Measurements from ENCODE around the gene NR3C2. TPM values are rescaled to one million over a fixed set of nuclear protein-coding genes. Genes with fewer than 3 reads are reported as not detected.

The NR3C2 gene
- total RNA-seq, 2 experiments from 2014 or later, result 4.8 to 6.2 TPM

DNA sequence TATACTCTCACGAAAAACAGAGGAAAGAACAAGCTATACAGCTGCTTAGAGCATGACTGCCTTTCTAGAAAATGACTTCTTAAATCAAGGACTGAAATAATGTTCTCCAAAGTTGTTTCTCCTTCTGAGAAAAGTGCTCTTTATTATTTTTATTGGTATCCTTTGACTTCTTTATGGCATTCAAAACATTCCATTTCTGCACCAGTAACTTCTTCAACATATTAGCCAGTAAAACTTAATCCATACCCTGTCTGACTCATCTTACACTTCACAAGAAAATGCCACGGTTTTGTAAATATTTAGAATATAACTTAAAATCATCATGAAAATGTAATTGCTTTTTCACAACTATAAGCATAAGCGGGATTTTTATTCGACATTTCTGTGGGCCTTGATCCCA, 180.4 kb downstream of the NR3C2 start:
- Mint-ChIP-seq H3K27me3 (no peaks in the 10 kb centered on the region), H3K36me3 (peaks cover 13% of the 10 kb centered on the region), H3K9me3 (no peaks in the 10 kb centered on the region), H3K4me3 (no peak overlapping the region), H3K4me1 (peaks cover 13% of the 10 kb centered on the region), H3K27ac (no peak overlapping the region)
- no peak for DNase-seq

DNA sequence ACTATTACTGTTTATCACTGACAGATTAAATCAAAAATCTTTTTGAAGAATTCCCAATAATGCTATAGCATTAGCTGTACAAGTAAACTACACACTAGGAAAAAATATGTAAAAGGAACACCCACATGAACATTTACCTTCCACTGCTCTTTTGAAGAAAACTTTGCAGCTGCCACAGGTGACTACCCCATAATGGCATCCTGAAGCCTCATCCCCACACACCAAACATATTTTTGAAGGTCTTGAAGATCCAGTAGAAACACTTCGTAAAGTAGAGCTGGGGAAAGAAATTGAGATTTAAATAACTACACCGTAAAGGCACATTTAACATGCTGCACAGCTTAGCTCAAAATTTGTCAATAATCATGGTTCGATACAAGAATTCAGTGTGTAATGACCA, 182.4 kb downstream of the NR3C2 start:
- no peak for DNase-seq
- H3K4me1 Mint-ChIP-seq, result peaks cover 19% of the 10 kb centered on the region

DNA sequence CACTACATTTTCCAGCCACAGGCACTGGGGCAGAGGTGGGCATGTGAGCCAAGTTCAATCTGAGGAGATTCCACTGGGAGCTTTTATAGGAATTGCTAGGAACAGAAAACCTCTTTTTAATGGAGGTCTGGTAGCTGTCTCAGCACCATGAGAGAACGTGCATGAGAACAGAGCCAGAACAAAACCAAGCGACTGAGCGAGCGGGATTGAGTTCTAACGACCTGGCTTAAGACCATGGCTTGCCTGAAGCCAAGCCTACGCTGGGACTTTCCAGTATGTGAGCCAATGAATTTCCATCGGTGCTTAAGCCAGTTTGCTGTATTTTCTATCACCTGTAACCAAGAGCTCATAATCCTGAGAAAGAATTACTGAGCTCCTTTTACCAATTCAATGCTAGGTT, 183.7 kb downstream of the NR3C2 start:
- Mint-ChIP-seq H3K27me3 (no peaks in the 10 kb centered on the region), H3K36me3 (peaks cover 12% of the 10 kb centered on the region), H3K4me1 (peaks cover 23% of the 10 kb centered on the region), H3K27ac (no peak overlapping the region), H3K4me3 (no peak overlapping the region), H3K9me3 (no peaks in the 10 kb centered on the region)
- DNase-seq, result no peak

More for the DNA sequence above, 182.4 kb downstream of the NR3C2 start:
- Mint-ChIP-seq H3K9me3 (no peaks in the 10 kb centered on the region), H3K4me3 (no peak overlapping the region), H3K27me3 (no peaks in the 10 kb centered on the region), H3K36me3 (peaks cover 8% of the 10 kb centered on the region), H3K27ac (no peak overlapping the region)

DNA sequence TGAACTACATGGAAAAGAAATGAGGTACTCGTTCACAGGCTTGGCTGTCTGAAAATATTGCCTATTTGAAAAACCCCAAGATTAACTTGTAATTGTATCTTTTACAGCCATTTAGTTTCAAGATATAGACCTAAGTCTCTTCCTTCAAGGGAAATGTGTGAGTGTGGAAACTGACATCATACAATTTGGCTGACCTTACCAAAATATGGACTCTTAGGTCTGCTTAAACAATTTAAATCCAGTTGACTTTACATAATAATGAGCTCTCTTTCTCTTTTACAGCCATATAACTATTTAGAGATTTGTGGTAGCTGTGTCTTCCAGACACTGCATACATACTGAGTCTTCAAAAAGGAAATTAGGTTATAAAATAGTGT, 186.9 kb downstream of the NR3C2 start:
- Mint-ChIP-seq H3K4me1 (peaks cover 25% of the 10 kb centered on the region), H3K27me3 (no peaks in the 10 kb centered on the region), H3K4me3 (no peak overlapping the region), H3K9me3 (peaks cover 1% of the 10 kb centered on the region), H3K36me3 (peaks cover 14% of the 10 kb centered on the region), H3K27ac (no peak overlapping the region)
- DNase-seq, result no peak

DNA sequence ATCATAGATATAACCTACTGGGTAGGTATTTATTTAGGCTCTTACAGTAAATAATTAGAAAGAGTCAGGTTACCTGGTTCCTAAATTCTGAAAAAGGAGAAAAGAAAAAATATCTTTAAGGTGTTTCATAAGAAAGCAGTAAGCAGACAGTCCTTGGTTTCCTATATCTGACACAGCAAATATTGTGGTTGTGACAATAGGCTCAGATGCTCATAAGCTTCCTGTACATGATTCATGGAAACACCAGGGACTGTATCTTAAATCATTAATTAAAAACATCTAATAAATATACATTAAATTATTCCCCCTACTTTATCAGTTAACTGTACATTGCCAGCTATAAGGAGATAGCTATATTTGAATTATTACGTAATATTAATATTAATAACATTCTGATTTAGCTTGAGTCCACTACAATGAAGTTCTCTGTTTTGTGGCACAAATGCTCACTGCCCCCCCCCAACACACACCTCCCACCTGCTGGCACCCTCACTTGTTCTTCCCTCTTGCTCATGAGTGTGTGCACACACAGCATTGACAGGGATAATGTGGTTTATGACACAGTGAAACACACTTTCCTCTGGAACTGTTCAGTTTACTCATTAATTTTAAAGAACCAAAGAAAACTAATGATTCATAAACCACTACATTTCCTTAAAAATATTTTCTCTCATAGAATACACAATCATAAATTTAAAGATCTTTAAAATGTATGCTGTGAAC, 187.4 kb downstream of the NR3C2 start:
- peaks cover 1% of the 10 kb centered on the region for H3K9me3 Mint-ChIP-seq

DNA sequence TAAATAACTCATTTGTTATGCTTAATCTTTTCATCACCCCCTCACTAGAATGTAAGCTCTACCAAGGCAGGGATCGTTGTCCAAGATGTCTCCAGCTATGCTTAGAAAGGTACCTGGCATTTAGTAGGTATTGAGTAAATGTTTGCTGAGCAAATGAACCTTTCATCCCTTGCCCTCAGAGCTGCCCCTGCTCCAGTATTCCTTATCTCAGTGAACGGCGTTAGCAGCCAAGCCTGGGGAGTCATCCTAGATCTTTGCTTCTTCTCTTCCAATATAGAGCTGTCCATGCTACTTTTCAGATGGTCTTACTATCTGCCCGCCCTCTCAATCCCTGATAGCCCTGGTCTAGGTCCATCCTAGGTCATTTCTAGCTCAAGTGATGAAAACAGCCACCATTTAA, 188.4 kb downstream of the NR3C2 start:
- Mint-ChIP-seq H3K4me3 (no peak overlapping the region), H3K9me3 (peaks cover 1% of the 10 kb centered on the region), H3K4me1 (peaks cover 26% of the 10 kb centered on the region), H3K36me3 (peaks cover 17% of the 10 kb centered on the region), H3K27ac (no peak overlapping the region), H3K27me3 (no peaks in the 10 kb centered on the region)
- no peak for DNase-seq

More for the DNA sequence above, 187.4 kb downstream of the NR3C2 start:
- Mint-ChIP-seq H3K4me3 (no peak overlapping the region), H3K4me1 (peaks cover 24% of the 10 kb centered on the region), H3K27me3 (no peaks in the 10 kb centered on the region), H3K27ac (no peak overlapping the region), H3K36me3 (peaks cover 15% of the 10 kb centered on the region)
- DNase-seq, result no peak

DNA sequence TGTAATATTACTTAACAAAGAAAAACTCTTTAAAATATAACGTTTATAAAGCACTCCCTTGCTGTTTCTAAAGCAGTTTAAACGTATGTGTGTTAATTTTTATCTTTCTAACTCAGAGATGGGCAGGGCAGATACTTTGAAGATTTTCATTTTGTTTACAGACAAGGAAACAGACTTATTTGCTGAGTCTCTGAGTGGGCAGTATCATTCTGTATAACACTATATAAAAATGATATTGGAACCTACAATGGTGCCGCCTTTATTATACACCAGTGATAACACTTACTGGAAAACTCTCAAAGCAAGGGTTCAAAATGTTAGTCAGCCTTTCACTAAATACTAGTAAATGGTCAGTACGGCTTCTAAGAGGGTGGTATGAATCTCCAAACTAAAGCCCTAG, 193.4 kb downstream of the NR3C2 start:
- H3K27me3 Mint-ChIP-seq, result no peaks in the 10 kb centered on the region
- H3K4me3 Mint-ChIP-seq, result no peak overlapping the region
- peaks cover 15% of the 10 kb centered on the region for H3K4me1 Mint-ChIP-seq
- H3K27ac Mint-ChIP-seq, result no peak overlapping the region
- H3K9me3 Mint-ChIP-seq, result peaks cover 1% of the 10 kb centered on the region
- H3K36me3 Mint-ChIP-seq, result peaks cover 11% of the 10 kb centered on the region
- DNase-seq, result no peak

DNA sequence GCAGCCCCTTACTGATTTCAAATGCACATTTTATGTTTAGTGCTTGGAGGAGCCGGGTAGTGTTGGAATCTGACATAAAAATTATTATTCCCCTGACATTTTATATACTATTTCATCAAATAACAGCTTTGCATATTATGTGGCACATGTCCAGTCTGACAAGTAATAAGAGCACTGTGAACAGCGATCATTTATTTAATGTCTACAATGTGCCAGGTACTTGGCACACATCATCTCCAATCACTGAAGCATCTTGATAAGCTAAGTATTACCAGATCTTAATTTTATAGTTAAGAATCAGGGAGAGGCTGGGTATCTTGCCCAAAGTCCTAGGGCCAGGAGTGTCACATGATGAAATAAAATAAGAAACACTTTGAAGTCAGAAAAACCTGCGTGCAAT, 197.2 kb downstream of the NR3C2 start:
- H3K27ac Mint-ChIP-seq, result no peak overlapping the region
- no peaks in the 10 kb centered on the region for H3K9me3 Mint-ChIP-seq
- H3K4me1 Mint-ChIP-seq, result peaks cover 15% of the 10 kb centered on the region
- no peak for DNase-seq
- H3K4me3 Mint-ChIP-seq, result no peak overlapping the region
- H3K27me3 Mint-ChIP-seq, result no peaks in the 10 kb centered on the region
- H3K36me3 Mint-ChIP-seq, result peaks cover 5% of the 10 kb centered on the region

DNA sequence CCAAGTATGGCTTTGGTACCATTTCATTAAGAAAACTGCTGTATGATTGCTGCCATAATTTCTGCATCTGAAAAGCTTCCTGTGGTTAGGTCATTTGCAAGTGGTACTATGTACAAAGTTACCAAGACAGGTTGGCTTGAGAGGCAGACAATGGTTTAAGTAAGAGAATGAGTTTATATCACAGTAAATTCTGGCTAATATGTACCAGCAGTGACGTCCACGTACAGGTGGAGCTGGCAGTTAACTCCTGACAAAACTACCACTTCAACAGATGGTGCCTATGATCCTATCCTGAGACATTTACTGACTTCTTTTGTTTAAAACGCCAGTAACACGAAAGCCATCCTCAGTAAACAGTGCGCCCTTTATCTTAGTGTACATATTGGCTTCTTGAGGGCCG, 198.4 kb downstream of the NR3C2 start:
- no peak for DNase-seq
- H3K27ac Mint-ChIP-seq, result no peak overlapping the region
- H3K36me3 Mint-ChIP-seq, result peaks cover 7% of the 10 kb centered on the region
- no peaks in the 10 kb centered on the region for H3K27me3 Mint-ChIP-seq
- no peak overlapping the region for H3K4me3 Mint-ChIP-seq
- H3K9me3 Mint-ChIP-seq, result no peaks in the 10 kb centered on the region
- H3K4me1 Mint-ChIP-seq, result peaks cover 18% of the 10 kb centered on the region

DNA sequence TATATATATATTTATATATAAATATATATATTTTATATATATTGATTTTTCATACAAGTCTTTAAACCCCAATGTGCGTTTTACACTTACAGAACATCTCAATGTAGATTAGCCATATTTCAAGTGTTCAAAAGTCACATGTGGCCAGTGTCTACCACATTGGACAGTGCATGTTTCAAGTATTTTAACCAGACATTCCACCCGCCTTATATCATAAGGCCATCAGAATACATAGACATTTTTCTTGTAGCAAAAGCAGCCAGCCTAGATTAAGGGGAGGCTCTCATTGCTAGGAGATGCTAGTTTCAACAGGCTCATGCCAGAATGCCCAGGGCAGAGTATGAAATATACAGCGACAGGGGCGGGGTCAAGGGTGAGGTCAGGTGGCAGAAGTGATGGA, 202.0 kb downstream of the NR3C2 start:
- Mint-ChIP-seq H3K4me1 (peaks cover 18% of the 10 kb centered on the region), H3K27ac (no peak overlapping the region), H3K36me3 (peaks cover 9% of the 10 kb centered on the region), H3K9me3 (no peaks in the 10 kb centered on the region), H3K4me3 (no peak overlapping the region), H3K27me3 (no peaks in the 10 kb centered on the region)
- DNase-seq, result no peak

DNA sequence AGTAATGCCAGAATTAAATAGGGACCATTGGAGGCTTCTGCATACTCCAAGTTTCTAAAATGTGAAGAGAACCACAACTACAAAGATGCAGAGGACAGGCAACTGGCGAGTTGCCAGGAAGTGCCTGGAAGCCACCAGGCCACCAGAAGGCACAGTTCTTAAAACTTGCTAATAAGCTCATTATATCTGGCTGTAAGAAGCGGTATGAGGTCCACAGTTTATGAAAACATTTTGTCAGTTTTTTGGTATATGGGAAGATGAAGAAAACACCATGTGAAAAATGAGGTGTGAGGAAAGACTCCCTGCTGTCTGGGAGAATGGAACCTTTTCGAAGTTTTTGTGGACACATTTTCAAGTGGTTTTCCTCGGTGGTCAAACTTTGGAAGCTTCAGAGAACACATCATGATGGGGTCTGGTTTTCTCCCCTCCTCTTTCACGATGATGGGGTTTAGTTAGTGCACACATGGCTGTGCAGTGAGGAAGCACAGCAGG, 202.7 kb downstream of the NR3C2 start:
- no peaks in the 10 kb centered on the region for H3K9me3 Mint-ChIP-seq
- H3K27me3 Mint-ChIP-seq, result no peaks in the 10 kb centered on the region
- no peak overlapping the region for H3K4me3 Mint-ChIP-seq
- no peak overlapping the region for H3K27ac Mint-ChIP-seq
- H3K4me1 Mint-ChIP-seq, result peaks cover 17% of the 10 kb centered on the region
- no peak for DNase-seq
- H3K36me3 Mint-ChIP-seq, result peaks cover 9% of the 10 kb centered on the region

DNA sequence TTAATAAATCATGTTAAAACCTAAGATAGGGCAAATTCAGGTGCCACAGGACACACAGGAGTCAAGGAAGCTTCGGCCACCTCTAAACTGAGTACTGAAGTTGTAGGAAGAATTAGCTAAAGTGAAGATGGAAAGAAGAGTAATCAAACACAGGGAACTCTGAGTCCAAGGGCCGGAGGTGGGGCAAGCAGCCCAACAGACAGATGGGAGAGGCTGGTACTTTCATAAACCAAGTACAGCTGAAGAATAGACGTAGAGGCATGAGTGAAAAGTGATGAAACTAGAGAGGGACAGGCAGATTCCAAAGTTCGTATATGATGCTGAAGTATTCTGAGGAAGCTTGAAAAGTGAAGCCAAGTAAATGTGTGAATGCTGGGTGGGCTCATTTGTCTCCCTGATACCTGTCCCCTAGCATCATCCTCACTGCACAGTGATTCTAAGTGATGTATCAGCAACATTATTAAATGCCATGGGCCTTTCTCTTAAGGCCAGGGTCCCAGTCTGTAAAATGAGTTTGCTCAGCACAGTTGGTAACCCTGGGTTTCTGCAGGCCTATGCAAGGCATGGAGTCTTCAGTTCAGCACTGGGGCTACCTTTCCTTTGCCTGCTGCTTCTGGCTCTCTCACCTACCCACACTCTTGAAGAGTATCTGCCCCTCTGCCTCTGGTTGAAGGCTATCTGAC, 203.3 kb downstream of the NR3C2 start:
- no peaks in the 10 kb centered on the region for H3K9me3 Mint-ChIP-seq
- peaks cover 9% of the 10 kb centered on the region for H3K36me3 Mint-ChIP-seq
- peaks cover 15% of the 10 kb centered on the region for H3K4me1 Mint-ChIP-seq
- DNase-seq, result no peak
- no peaks in the 10 kb centered on the region for H3K27me3 Mint-ChIP-seq
- H3K27ac Mint-ChIP-seq, result no peak overlapping the region
- H3K4me3 Mint-ChIP-seq, result no peak overlapping the region

DNA sequence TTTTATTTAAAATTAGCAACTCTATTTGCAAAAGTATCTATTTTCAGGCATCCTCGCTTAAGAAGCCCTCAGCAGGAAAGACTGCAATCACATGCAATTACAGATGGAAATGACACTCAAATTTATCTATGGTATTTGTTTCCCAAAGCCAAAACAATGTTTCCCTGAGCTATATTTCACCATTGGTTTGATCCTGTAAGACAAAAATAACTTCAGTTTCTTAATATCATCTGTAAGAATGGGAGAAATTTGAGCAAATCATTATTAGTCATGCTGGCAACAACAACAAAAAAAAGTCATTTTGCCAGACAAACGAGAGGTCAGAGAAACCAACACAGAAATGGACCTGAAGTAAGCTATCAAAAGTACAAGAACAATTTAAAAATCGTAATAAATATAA, 204.1 kb downstream of the NR3C2 start:
- DNase-seq, result no peak
- H3K27ac Mint-ChIP-seq, result no peak overlapping the region
- no peaks in the 10 kb centered on the region for H3K9me3 Mint-ChIP-seq
- no peaks in the 10 kb centered on the region for H3K27me3 Mint-ChIP-seq
- H3K4me1 Mint-ChIP-seq, result peaks cover 15% of the 10 kb centered on the region
- peaks cover 13% of the 10 kb centered on the region for H3K36me3 Mint-ChIP-seq
- H3K4me3 Mint-ChIP-seq, result no peak overlapping the region

DNA sequence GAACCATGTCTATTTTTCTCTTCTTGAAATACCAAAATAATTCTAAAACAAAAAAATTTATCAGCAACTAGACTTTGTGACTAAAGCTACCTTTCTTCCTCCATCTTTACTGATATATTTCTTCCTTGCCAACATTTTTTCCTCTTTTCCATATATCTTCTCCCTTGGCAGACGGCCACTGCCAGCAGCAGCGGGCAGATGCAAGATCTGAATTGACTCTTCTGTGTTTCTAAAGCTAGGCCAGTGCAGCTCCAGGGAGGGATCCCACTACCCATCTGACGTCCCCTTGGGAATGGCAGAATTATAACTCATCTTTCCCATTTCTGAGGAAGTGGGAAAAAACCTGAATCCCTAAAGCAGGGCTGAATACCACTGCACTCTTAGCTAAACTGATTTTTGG, 206.4 kb downstream of the NR3C2 start:
- H3K27ac Mint-ChIP-seq, result no peak overlapping the region
- H3K9me3 Mint-ChIP-seq, result peaks cover 3% of the 10 kb centered on the region

DNA sequence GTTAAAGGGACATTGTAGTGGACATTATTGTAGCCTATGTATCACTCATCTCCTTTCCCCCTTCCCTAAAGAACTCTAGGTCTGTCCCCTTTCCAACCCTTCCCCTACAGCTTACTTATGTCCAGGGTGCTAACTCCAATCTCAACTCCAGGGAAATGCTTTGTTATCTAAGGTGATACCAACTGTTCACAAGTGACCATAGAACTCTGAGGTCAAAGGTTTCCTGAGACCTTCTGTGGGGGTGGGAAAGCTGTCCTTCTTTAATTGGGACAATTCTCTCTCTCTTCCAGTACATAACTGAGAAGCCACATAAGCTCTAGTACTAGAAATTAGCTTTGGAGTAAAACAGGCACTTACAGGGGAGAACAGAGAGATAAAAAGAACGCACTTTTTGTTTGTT, 212.4 kb downstream of the NR3C2 start:
- Mint-ChIP-seq H3K27me3 (no peaks in the 10 kb centered on the region), H3K4me1 (peaks cover 10% of the 10 kb centered on the region), H3K27ac (no peak overlapping the region)

More for the DNA sequence above, 206.4 kb downstream of the NR3C2 start:
- Mint-ChIP-seq H3K4me1 (peaks cover 10% of the 10 kb centered on the region), H3K36me3 (peaks cover 17% of the 10 kb centered on the region), H3K4me3 (no peak overlapping the region), H3K27me3 (no peaks in the 10 kb centered on the region)
- no peak for DNase-seq

DNA sequence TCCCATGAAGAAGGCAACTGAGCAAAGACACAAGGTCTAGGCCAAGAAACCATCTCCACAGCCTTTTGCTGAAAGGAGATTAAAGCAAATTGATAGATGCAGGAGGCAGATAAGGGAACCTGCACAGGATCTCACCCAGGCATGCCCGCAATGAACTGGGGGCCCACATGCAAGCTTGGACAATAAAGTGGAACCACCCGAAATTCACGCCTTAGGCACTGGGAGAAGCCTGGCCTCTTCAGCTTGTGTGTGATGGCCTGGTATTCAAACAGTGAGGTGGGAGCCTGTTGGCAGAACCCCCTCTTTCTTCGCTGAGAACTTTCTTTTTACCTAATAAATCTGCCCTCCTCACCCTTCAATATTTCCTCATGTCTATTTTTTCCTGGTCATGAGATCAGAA, 213.2 kb downstream of the NR3C2 start:
- peaks cover 3% of the 10 kb centered on the region for H3K9me3 Mint-ChIP-seq

More for the DNA sequence above, 212.4 kb downstream of the NR3C2 start:
- Mint-ChIP-seq H3K36me3 (peaks cover 10% of the 10 kb centered on the region), H3K4me3 (no peak overlapping the region), H3K9me3 (peaks cover 3% of the 10 kb centered on the region)
- no peak for DNase-seq

More for the DNA sequence above, 213.2 kb downstream of the NR3C2 start:
- H3K27ac Mint-ChIP-seq, result no peak overlapping the region
- no peak overlapping the region for H3K4me3 Mint-ChIP-seq
- peaks cover 10% of the 10 kb centered on the region for H3K36me3 Mint-ChIP-seq
- no peaks in the 10 kb centered on the region for H3K27me3 Mint-ChIP-seq
- DNase-seq, result no peak
- H3K4me1 Mint-ChIP-seq, result peaks cover 11% of the 10 kb centered on the region

Data from activated naive CD8-positive, alpha-beta T cell treated with anti-CD3 and anti-CD28 coated beads for 36 hours (primary cell).